ENCODE results near the gene GNAO1.

DNA sequence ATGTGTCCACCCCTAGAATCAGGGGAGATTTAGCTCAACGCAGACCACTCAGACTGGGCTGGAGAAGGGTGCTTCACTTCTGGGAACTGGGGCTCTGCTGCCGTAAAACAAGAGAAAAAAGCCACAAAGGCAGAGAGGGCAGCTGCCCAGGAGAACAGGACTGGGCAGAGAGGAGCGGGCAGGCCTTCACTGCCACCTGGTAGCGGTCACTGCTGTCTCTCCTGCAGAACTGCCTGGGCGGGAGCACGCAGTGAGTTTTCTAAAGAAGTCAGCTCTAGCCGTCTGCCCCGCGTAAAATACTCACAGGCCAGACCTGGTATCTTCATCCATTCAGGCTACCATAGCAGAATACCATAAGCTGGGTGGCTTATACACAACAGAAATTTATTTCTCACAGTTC is 130.3 kb downstream of the GNAO1 start:
- TF ChIP-seq, protein P1, sequence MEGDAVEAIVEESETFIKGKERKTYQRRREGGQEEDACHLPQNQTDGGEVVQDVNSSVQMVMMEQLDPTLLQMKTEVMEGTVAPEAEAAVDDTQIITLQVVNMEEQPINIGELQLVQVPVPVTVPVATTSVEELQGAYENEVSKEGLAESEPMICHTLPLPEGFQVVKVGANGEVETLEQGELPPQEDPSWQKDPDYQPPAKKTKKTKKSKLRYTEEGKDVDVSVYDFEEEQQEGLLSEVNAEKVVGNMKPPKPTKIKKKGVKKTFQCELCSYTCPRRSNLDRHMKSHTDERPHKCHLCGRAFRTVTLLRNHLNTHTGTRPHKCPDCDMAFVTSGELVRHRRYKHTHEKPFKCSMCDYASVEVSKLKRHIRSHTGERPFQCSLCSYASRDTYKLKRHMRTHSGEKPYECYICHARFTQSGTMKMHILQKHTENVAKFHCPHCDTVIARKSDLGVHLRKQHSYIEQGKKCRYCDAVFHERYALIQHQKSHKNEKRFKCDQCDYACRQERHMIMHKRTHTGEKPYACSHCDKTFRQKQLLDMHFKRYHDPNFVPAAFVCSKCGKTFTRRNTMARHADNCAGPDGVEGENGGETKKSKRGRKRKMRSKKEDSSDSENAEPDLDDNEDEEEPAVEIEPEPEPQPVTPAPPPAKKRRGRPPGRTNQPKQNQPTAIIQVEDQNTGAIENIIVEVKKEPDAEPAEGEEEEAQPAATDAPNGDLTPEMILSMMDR (conservative IDR thresholded peaks at IDR 0.05) = no peak
- TF ChIP-seq ZFX (IDR thresholded peaks at IDR 0.05) = no peak
